ENCODE measurements around the gene RAB7B. TPM values are rescaled to one million over a fixed set of nuclear protein-coding genes. Genes with fewer than 3 reads are reported as not detected.

The RAB7B gene
- total RNA-seq, 1 experiment from 2014 or later = 3.8 TPM

DNA sequence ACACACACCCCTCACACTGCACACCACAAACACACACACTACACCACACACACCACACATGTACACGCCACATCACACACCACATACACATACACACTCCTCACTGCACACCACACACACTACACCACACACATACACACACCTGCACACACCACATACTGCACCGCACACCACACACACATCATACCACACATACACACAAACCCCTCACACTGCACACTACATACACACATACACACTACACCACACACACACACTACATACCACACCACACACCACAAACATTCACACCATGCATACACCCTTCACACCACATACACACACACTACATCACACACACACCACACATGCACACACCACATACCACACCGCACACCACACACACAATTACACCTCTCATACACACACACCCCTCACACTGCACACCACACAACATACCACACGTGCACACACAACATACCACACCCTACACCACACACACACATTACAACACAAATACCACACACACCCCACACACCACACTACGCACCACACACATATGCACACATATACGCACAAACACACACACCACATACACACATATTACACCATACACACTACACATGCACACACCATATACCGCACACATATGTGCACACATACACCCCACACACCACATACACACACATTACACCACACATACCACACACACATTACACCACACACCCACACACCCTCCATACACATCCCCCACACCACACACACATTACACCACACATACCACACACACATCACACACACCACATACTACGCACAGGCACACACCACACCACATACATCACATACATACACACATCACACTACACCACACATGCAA, 29.6 kb downstream of the RAB7B start:
- DNase-seq (ENCODE audit: low spot score) = no peak

- DNase-seq (ENCODE audit: low spot score) = no peak
Measured at GRCh38 chr1:205972491-205973168, 30.6 kb downstream of the RAB7B start.

GRCh38 chr1:205972081-205972480, 31.1 kb downstream of the RAB7B start:
- DNase-seq (ENCODE audit: low spot score) = no peak

- DNase-seq (ENCODE audit: low spot score) = no peak
Measured at GRCh38 chr1:205971082-205971481, 32.1 kb downstream of the RAB7B start.

DNA sequence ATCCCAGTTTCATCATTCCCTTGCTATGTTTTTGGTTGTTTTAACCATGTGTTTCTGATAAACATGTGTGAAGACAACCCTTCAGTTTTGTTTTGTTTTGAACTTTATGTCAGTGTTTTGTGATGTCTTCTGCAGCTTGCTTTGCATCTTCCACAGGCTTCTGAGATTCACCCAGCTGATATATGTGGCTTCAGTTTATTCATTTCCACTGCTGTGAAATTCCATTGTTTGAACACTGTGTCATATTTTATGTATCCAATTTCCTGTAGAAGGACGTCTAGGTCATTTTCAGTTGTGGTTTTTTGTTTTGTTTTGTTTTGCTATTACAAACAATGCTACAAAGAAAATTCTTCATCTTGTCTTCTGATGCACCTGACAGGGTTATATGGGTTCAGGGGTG, 32.7 kb downstream of the RAB7B start:
- no peak for DNase-seq (ENCODE audit: low spot score)

GRCh38 chr1:205969229-205969628, 34.0 kb downstream of the RAB7B start:
- DNase-seq (ENCODE audit: low spot score) = no peak

DNA sequence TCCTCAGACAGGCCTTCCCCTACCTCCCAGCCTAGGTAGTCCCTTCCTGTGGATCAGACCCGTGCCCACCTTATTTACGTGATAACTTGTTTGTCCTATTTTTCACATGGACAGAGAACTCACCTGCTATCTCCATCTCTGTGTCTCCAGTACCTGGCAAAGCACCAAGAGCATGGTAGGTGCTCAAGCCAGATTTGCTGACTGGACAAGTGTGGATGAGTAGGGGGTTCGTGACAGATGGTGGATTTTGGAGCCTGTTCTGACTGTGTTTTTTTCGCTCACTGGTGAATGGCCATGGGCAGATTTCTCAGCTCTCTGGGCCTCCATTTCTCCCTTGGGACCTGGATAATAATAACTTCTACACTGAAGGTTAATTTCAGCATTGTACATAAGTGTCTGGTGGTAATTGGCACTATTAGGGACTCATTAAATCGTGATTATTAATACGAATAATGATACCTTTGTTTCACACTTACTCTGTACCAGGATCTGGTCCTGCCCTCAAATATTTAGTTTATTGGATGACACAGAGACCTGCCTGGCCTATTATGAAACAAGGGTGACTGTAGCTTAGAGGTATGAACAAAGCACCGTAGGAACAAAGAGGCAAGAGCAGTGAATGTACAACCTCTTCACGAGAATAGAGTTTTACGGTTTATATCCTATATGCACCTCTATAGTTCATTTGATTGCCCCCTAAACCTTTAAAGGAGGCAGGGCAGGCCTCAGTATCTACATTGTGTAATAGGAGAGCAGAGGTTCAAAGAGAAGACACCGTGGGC, 35.5 kb downstream of the RAB7B start:
- DNase-seq (ENCODE audit: low spot score) = no peak

DNA sequence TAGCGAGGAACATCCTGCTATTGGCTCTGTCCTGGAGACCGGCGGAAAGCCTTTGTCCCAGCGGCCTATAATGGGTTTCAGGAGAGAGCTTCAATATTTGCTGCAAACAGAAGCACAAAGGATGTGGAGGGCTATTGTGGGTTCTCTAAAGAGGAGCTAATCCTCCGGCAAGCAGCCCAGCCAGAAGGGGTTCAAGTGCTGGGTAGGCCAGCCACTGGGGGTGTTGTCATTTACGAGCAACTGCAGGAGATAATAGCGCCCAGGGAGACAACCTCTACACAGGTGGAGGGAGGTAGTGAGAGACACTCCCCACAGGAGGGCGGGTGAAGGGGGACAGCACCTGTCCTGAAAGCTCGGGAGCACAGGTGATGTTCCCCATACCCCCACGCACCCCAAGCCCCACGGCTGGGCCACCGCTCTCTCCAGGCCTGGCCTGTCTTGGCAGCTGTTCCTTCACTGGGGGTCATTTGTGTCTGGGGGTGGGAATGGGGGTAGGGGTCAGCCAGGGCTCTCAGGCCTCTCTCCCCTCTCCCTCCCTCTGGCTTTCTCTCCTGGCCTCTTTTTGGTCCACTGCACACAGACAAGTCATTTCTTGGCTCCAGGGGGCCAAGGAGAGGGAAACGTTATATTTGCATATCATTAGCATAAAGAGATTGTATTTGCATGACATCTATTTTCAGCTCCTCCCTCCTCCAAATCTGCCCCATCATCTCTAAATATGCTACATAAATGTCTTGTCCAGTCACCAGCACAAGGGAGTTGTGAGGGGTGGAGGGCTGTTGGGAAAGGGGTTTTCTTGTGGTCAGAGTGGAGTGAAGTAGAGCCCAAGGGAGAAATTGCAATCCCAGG, 37.9 kb downstream of the RAB7B start:
- no peak for DNase-seq (ENCODE audit: low spot score)

DNA sequence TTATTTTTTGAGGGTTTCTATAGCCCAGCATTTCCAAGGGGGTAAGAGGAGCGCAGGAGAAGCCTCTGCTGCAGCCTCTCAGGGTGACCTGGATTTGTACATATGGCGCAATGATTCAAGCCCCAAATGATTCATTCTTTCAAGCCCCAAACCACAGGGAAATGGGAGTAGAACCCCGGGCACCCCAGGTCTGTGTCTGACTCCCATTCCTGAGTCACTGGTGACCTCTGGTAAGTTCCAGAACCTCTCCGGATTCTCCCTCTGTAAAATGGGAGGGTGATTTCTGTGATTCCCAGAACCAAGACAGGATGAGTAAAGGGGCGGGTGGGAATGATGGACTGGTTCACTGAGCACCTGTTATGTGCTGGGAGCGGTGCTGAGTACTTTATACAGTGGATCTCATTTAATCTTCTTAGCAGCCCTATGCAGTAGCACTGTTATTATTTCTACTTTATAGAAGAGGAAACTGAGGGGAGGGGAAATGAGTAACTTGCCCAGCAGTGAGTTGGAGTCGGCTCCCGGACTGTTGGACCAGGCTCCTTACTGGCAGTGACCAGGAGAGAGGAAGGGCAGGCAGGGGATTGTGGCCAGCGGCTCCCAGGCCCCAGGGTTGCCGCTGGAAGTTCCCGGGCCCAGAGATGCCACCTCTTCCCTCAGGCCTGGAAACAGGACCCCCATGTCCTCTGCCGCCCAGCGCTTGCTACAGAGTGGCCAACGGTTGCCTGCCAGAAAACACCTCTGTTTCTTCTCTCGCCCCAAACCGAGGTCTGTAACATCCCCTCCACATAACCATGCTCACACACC, 39.6 kb downstream of the RAB7B start:
- DNase-seq (ENCODE audit: low spot score) = no peak

GRCh38 chr1:205962821-205963221, 40.4 kb downstream of the RAB7B start:
- no peak for DNase-seq (ENCODE audit: low spot score)

DNA sequence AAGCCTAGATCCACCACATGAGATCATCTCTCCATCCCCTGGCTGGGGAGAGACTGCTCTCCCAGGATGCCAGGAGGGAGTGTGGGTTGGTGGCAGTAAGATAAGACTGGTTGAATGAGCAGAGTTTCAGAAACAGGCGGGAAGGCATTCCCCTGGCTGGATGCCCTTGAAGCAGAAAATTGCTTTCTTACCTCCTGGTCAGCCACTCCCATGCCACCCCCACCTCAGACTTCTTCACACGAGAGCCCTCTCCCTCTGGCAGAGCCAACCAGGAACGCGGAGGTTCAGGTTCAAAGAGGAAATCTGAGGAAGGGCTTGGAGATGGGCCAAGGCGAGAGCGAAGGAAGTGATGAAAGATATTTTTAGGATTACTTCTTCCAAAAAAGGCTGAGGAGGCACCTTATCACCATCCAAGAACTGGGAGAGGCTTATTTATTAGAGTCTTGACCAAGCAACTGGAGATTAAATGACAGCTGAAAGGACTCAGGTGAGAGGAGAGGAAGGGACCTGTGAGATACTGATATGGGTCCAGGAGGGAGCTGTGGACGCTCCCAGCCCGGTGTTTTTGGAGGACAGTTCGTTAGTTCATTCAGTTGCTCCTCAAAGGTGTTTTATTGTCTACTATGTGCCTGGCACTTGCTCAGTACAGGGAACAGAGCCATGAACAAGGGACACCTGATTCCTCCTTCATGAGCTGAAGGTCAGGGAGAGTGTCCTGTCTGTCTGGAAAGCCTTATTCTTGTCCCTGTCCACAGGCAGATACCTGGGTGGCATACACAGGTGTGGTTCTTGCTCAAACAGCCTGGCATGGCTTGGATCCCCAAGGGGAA, 41.0 kb downstream of the RAB7B start:
- peak; percentile 65 for DNase-seq (ENCODE audit: low spot score)

GRCh38 chr1:205961405-205961804, 41.8 kb downstream of the RAB7B start:
- DNase-seq (ENCODE audit: low spot score) = peak; percentile 49

DNA sequence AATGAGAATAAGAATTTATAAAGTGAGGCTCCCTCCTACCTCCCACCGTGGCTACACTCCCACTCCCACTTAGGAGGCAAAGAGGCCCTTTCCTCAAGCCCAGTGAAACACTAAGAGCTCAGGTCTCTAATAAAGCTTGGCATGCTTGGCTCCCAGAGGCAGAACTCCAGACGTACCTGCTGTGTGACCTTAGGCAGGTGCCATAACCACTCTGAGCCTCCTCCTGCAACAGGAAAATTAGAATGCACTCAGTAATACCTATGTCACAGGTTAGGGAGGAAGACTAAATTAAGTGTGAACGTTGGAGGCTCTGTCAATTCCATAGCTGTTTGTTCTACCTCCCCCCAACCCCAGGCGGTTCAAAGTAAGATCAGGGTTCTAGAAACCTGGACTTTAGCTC, 43.4 kb downstream of the RAB7B start:
- no peak for DNase-seq (ENCODE audit: low spot score)

DNA sequence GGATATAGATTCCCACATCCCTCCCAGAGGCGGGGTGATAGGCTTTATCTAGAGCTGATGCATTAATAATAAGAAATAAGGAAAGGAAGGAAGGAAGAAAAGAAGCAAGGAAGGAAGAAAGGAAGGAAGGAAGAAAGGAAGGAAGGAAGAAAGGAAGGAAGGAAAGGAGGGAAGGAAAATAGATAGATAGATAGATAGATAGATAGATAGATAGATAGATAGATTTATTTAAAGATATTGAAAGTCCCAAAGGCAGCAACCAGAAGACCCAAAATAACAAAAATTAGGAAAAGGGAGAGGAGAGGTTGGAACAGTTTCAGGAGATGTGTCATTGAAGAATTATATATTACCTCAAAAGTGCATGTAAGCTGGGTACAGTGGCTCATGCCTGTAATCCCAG, 47.7 kb downstream of the RAB7B start:
- no peak for DNase-seq (ENCODE audit: low spot score)

DNA sequence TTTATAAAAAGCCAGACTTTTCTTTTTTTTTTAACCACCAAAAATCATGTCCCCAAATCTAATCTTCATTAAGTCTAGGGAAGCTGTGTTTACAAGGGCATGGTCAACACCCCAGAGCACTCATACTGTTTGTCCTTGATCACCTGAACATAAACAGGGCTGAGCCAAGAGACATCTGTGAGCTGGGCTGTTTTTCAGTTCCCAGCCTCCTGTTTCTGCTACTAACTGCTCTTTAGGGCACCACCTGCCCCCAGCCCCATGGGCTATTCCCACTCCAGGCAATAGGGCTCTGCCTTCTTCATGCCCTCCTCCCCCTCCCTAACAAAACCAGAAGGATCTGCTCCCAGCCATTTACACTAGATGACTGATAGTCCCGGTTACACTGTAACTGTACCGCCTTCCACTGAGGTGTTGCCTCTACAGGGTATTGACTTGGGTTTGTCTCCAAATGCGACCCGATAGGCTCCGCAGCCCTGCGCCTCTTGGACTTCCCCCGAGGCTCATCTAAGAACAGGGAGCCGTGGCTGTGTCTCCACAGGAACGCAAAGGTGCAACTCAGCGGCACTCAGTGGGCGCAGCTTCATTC, 48.3 kb downstream of the RAB7B start:
- DNase-seq (ENCODE audit: low spot score) = no peak

DNA sequence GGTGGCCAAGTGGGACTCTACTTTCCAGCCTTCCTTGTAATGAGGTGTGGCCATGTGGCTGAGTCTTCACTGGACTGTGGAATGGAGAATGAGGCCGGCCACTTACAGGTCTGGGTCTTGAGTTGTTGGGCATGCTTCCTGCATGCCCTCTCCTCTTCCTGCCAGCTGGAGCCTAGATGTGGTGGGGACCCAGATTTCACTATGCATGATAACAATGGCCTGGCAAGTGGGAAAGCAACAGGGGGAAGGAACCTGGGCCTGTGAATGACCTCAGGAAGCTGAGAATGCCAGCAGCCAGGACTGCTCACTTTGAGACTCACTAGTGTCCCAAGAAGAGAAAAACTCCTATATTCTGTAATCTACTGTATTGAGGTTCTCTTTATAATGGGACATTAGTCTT, 51.4 kb downstream of the RAB7B start:
- no peak for DNase-seq (ENCODE audit: low spot score)

DNA sequence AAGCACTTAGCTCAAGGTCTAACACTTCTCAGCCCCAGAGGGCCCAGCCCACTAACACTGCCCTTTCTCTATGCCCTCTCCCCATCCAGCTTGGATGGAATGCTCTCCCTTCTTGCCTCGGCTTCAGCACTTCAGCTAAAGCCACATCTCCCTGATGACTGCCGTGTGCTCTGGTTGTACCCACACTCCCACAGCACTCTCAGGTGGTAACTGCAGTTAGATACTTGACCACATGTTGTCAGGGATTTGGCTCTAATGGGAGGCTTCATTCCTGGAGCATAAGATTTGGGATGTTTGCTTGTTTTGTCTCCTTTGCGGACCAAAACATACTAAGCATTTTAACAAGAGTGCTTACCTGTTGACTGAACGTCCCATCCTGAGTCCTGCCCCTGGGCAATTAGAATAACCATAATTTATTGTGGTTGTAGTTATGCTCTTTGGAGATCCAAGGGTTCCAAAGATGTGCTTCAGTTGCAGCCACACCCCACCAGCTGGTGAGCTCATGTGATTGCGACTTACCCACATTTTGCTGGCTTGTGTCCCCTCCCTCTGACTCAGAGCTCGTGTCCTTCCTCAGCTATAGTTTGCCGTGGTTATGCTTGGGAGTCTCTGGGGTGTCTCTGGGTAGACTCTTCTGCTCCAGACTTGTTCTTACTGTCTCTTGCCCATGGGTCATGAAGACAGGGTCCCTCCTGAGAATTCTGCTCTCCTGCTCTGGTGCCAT, 52.2 kb downstream of the RAB7B start:
- DNase-seq (ENCODE audit: low spot score) = peak; percentile 51

GRCh38 chr1:205950280-205950679, 52.9 kb downstream of the RAB7B start:
- DNase-seq (ENCODE audit: low spot score) = peak; percentile 51

GRCh38 chr1:205949753-205950152, 53.4 kb downstream of the RAB7B start:
- DNase-seq (ENCODE audit: low spot score) = no peak

Data from H4 (cell line).